Activated T-cell treated with anti-CD3 and anti-CD28 coated beads, Interleukin-2, amount 50 U/mL, for 4 hours (primary cell): ENCODE measurements around the gene ZMYND11. TPM values are rescaled to one million over a fixed set of nuclear protein-coding genes. Genes with fewer than 3 reads are reported as not detected.
"Not testable (repeated sequence)": the region's sequence is repeated elsewhere in the genome, so short reads cannot be mapped to it uniquely, and the experiment has no call there.

Experiments
- ATAC-seq, 2 donors: fragments of 200-7000 bp; cut with Tn5 transposase; one replicate each; pipeline ENCODE4 v1.10.0; 2021
- DNase-seq: peaks from one replicate; pipeline ENCODE4 v3.0.0-alpha.2; 2020
- H3K27me3 Mint-ChIP-seq: one replicate; pipeline ENCODE4 v1.8.0; 2021; ENCODE audit warnings: low read depth, mixed read lengths
- H3K36me3 Mint-ChIP-seq: one replicate; pipeline ENCODE4 v1.8.0; 2022; ENCODE audit warnings: mixed read lengths; ENCODE audit not compliant: insufficient read depth
- H3K4me1 Mint-ChIP-seq: one replicate; pipeline ENCODE4 v1.8.0; 2021; ENCODE audit warnings: low read depth, mixed read lengths
- H3K4me3 Mint-ChIP-seq: one replicate; pipeline ENCODE4 v1.8.0; 2021; ENCODE audit warnings: mild to moderate bottlenecking, moderate library complexity, mixed read lengths
- H3K9me3 Mint-ChIP-seq: one replicate; pipeline ENCODE4 v1.8.0; 2021; ENCODE audit warnings: mixed read lengths
- total RNA-seq, 3 donors: library from RNA; stranded (reverse); gene quantifications; one replicate each; pipeline ENCODE4 v1.2.1, GENCODE V29; 2021

ZMYND11 gene
- total RNA-seq, 3 donors from 2014 or later, result 29.3 to 33.3 (median 30.8) TPM

- DNase-seq (no peak), ATAC-seq (no peak)
- no peak overlapping the region for H3K4me3 Mint-ChIP-seq
- no peaks in the 10 kb centered on the region for H3K9me3 Mint-ChIP-seq
- H3K4me1 Mint-ChIP-seq, result peaks cover 5% of the 10 kb centered on the region
- peaks cover 14% of the 10 kb centered on the region for H3K36me3 Mint-ChIP-seq
- no peaks in the 10 kb centered on the region for H3K27me3 Mint-ChIP-seq
These were observed 97.6 kb downstream of the ZMYND11 start for GRCh38 chr10:232878-233277.

- H3K27me3 Mint-ChIP-seq, result no peaks in the 10 kb centered on the region
- peaks cover 21% of the 10 kb centered on the region for H3K36me3 Mint-ChIP-seq
- DNase-seq (no peak), ATAC-seq (no peak)
- no peaks in the 10 kb centered on the region for H3K9me3 Mint-ChIP-seq
- H3K4me1 Mint-ChIP-seq, result no peaks in the 10 kb centered on the region
- H3K4me3 Mint-ChIP-seq, result no peak overlapping the region
These were observed 99.6 kb downstream of the ZMYND11 start for GRCh38 chr10:234708-235406.

GRCh38 chr10:235915-236314 is 100.7 kb downstream of the ZMYND11 start:
- ATAC-seq (no peak), DNase-seq (no peak)
- Mint-ChIP-seq H3K36me3 (peaks cover 21% of the 10 kb centered on the region), H3K9me3 (no peaks in the 10 kb centered on the region), H3K4me3 (no peak overlapping the region), H3K4me1 (no peaks in the 10 kb centered on the region), H3K27me3 (no peaks in the 10 kb centered on the region)

- no peaks in the 10 kb centered on the region for H3K27me3 Mint-ChIP-seq
- DNase-seq, result no peak
- peaks cover 25% of the 10 kb centered on the region for H3K36me3 Mint-ChIP-seq
- no peak overlapping the region for H3K4me3 Mint-ChIP-seq
- no peaks in the 10 kb centered on the region for H3K9me3 Mint-ChIP-seq
- no peaks in the 10 kb centered on the region for H3K4me1 Mint-ChIP-seq
- no peak for ATAC-seq
These were observed 103.9 kb downstream of the ZMYND11 start for GRCh38 chr10:239109-239508.

- Mint-ChIP-seq H3K4me1 (no peaks in the 10 kb centered on the region), H3K9me3 (no peaks in the 10 kb centered on the region), H3K4me3 (no peak overlapping the region), H3K36me3 (peaks cover 22% of the 10 kb centered on the region), H3K27me3 (no peaks in the 10 kb centered on the region)
- ATAC-seq (no peak), DNase-seq (no peak)
These were observed 106.2 kb downstream of the ZMYND11 start for GRCh38 chr10:241451-241850.

GRCh38 chr10:241966-242643 is 106.8 kb downstream of the ZMYND11 start:
- ATAC-seq, result no peak
- H3K36me3 Mint-ChIP-seq, result peaks cover 29% of the 10 kb centered on the region
- no peaks in the 10 kb centered on the region for H3K9me3 Mint-ChIP-seq
- DNase-seq, result no peak
- no peak overlapping the region for H3K4me3 Mint-ChIP-seq
- H3K4me1 Mint-ChIP-seq, result peaks cover 2% of the 10 kb centered on the region
- H3K27me3 Mint-ChIP-seq, result no peaks in the 10 kb centered on the region

- ATAC-seq, result no peak
- peaks cover 2% of the 10 kb centered on the region for H3K4me1 Mint-ChIP-seq
- DNase-seq, result no peak
- H3K36me3 Mint-ChIP-seq, result peaks cover 38% of the 10 kb centered on the region
- no peak overlapping the region for H3K4me3 Mint-ChIP-seq
- no peaks in the 10 kb centered on the region for H3K9me3 Mint-ChIP-seq
- no peaks in the 10 kb centered on the region for H3K27me3 Mint-ChIP-seq
These were observed 109.0 kb downstream of the ZMYND11 start for GRCh38 chr10:244227-244626.

GRCh38 chr10:246431-246830 is 111.2 kb downstream of the ZMYND11 start:
- no peak for ATAC-seq
- peaks cover 49% of the 10 kb centered on the region for H3K36me3 Mint-ChIP-seq
- DNase-seq, result no peak
- no peaks in the 10 kb centered on the region for H3K27me3 Mint-ChIP-seq
- no peaks in the 10 kb centered on the region for H3K9me3 Mint-ChIP-seq
- H3K4me3 Mint-ChIP-seq, result no peak overlapping the region
- H3K4me1 Mint-ChIP-seq, result peaks cover 2% of the 10 kb centered on the region

- H3K36me3 Mint-ChIP-seq, result peaks cover 53% of the 10 kb centered on the region
- no peak overlapping the region for H3K4me3 Mint-ChIP-seq
- peaks cover 2% of the 10 kb centered on the region for H3K4me1 Mint-ChIP-seq
- ATAC-seq (no peak), DNase-seq (no peak)
- H3K27me3 Mint-ChIP-seq, result no peaks in the 10 kb centered on the region
- H3K9me3 Mint-ChIP-seq, result no peaks in the 10 kb centered on the region
These were observed 112.2 kb downstream of the ZMYND11 start for GRCh38 chr10:247480-247879.

GRCh38 chr10:248307-248706 is 113.1 kb downstream of the ZMYND11 start:
- H3K9me3 Mint-ChIP-seq, result no peaks in the 10 kb centered on the region
- ATAC-seq, result no peak
- peaks cover 2% of the 10 kb centered on the region for H3K4me1 Mint-ChIP-seq
- no peak overlapping the region for H3K4me3 Mint-ChIP-seq
- DNase-seq, result no peak
- H3K36me3 Mint-ChIP-seq, result peaks cover 52% of the 10 kb centered on the region
- no peaks in the 10 kb centered on the region for H3K27me3 Mint-ChIP-seq

- no peak for DNase-seq
- H3K4me3 Mint-ChIP-seq, result no peak overlapping the region
- no peaks in the 10 kb centered on the region for H3K4me1 Mint-ChIP-seq
- no peaks in the 10 kb centered on the region for H3K27me3 Mint-ChIP-seq
- no peak for ATAC-seq
- H3K36me3 Mint-ChIP-seq, result peaks cover 55% of the 10 kb centered on the region
- H3K9me3 Mint-ChIP-seq, result no peaks in the 10 kb centered on the region
These were observed 116.8 kb downstream of the ZMYND11 start for GRCh38 chr10:251982-252582.

GRCh38 chr10:260819-261429 is 125.7 kb downstream of the ZMYND11 start:
- no peak for DNase-seq
- no peak for ATAC-seq
- Mint-ChIP-seq H3K4me1 (peaks cover 5% of the 10 kb centered on the region), H3K9me3 (no peaks in the 10 kb centered on the region), H3K36me3 (peaks cover 4% of the 10 kb centered on the region), H3K27me3 (no peaks in the 10 kb centered on the region), H3K4me3 (no peak overlapping the region)

- not testable (repeated sequence) for H3K36me3 Mint-ChIP-seq, H3K4me1 Mint-ChIP-seq, H3K27me3 Mint-ChIP-seq, H3K9me3 Mint-ChIP-seq, H3K4me3 Mint-ChIP-seq, DNase-seq
- peak in 1 of 2 donors; percentile 54 for ATAC-seq
These were observed 129.2 kb downstream of the ZMYND11 start for GRCh38 chr10:264160-265073.

GRCh38 chr10:265074-265440 is 129.8 kb downstream of the ZMYND11 start:
- not testable (repeated sequence) for H3K4me3 Mint-ChIP-seq, DNase-seq, H3K27me3 Mint-ChIP-seq, H3K36me3 Mint-ChIP-seq, H3K9me3 Mint-ChIP-seq, H3K4me1 Mint-ChIP-seq
- ATAC-seq, result peak; percentile 34 to 73
